ENCODE measurements around the gene TAC1.

TAC1 gene

DNA sequence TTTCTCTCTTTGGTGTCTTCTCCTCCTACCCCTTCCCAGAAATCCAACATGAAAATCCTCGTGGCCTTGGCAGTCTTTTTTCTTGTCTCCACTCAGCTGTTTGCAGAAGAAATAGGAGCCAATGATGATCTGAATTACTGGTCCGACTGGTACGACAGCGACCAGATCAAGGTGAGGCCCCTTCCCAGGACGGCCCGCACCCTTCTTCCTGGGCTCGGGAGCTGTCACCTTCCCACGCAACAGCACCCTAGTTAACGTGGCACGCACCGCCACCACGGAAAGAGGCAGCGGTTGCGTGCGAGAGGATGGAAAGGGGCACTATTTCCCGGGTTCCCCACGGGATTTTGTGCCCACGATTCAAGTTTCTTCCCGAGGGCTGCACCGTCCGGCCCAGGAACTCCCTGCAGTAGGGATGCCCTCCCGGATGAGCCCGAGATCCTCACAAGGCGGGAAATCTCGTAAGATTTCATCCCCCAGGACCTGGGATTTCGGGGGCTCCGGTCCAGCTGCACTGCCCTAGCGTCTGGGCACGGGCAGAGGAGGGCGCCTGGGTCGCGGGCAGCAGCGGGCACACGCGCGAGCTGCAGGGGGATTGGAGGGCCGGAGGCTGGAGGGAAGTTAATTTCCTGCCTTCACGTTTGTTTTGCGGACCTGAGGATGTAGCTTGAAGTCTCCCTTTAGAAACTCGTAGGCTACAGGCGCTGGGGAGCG lies 834 bp downstream of the TAC1 start:
- TF ChIP-seq, protein P1, sequence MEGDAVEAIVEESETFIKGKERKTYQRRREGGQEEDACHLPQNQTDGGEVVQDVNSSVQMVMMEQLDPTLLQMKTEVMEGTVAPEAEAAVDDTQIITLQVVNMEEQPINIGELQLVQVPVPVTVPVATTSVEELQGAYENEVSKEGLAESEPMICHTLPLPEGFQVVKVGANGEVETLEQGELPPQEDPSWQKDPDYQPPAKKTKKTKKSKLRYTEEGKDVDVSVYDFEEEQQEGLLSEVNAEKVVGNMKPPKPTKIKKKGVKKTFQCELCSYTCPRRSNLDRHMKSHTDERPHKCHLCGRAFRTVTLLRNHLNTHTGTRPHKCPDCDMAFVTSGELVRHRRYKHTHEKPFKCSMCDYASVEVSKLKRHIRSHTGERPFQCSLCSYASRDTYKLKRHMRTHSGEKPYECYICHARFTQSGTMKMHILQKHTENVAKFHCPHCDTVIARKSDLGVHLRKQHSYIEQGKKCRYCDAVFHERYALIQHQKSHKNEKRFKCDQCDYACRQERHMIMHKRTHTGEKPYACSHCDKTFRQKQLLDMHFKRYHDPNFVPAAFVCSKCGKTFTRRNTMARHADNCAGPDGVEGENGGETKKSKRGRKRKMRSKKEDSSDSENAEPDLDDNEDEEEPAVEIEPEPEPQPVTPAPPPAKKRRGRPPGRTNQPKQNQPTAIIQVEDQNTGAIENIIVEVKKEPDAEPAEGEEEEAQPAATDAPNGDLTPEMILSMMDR (IDR thresholded peaks at IDR 0.05; ENCODE audit: low read depth, low read length) = no peak
- no peak overlapping the region for H3K4me3 ChIP-seq (replicated peaks in 1 of 2; ENCODE audit: low read depth in 2 of 2, low read length in 2 of 2)
- no peak for DNase-seq (ENCODE audit: low read depth in 2 of 2)

DNA sequence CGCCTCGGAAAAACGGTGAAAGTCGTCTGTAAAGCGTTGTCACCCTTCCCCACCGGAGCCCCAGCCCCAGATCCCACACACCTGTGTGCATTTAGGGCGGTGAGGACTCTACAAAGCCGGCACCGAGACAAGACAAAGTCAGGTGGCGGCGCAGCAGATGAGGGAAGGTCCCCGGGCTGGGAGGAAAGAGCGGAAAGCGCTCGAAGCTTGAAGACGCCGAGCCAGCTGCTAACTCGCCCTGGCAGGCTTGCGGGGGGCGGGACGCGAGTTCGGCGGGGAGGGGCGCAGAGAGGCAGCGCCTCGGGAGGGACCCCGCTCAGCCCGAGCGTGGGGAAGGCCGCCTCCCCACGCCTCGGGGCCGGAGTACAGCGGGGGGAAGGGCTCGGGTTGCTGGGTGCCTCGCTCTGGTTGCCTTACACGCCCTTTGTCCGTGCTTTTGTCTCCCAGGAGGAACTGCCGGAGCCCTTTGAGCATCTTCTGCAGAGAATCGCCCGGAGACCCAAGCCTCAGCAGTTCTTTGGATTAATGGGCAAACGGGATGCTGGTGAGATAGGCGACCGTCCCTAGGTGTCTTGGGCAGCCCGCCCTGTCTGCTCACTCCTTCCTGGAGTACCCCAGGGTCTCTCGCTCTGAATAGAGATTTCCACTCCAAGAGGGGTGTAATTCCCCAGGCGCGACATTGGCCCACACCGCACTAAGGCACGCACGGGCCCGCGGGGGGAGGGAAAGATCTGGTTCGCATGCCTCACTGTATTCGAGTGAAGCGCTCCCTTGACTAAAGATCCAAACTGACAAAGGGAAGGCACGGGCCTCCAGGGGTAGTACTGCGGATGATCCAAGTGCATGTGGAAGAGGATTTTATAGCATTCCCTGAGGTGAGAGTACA lies 1.6 kb downstream of the TAC1 start:
- TF ChIP-seq, protein P1 (IDR thresholded peaks at IDR 0.05; ENCODE audit: low read depth, low read length) = no peak
- DNase-seq (ENCODE audit: low read depth in 2 of 2) = no peak
- no peak overlapping the region for H3K4me3 ChIP-seq (replicated peaks in 1 of 2; ENCODE audit: low read depth in 2 of 2, low read length in 2 of 2)

DNA sequence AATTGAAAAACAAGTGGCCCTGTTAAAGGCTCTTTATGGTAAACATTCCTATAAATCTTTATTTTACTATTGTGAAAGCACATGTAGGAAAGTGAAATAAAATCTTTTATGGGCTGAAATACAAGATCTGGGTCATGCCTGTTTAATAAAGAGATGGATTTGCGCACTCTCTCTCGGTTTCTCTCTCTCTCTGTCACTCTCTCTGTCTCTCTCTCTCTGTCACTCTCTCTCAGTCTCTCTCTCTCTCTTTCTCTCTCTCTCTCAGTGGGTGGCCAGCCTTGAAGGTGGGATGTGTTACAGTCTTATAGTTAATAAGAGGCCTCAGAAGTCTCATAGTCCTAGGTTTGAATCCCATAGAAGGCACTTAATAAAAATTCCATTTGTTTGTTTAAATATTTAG lies 2.4 kb downstream of the TAC1 start:
- H3K4me3 ChIP-seq (replicated peaks in 1 of 2; ENCODE audit: low read depth in 2 of 2, low read length in 2 of 2) = no peak overlapping the region
- no peak for DNase-seq (ENCODE audit: low read depth in 2 of 2)
- TF ChIP-seq, protein P1 (IDR thresholded peaks at IDR 0.05; ENCODE audit: low read depth, low read length) = no peak

DNA sequence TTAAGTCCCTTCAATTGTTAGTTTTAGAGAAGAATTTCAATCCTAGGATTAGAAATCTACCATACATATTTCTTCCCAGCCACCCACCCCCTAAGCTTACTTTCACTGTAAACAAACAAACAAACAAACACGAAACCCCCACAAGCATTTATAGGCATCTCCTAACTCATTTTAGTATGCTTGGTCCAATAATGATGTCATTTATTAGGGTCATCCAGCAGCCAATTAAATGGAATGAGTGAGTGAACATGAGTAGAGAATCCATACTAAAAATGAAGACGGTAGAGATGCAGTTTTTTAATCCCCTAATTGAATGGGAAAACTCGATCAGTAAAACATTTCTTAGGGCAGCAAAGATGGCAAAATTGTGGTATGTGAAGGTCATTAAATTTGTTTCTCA lies 3.2 kb downstream of the TAC1 start:
- TF ChIP-seq, protein P1 (IDR thresholded peaks at IDR 0.05; ENCODE audit: low read depth, low read length) = no peak
- DNase-seq (ENCODE audit: low read depth in 2 of 2) = no peak
- H3K4me3 ChIP-seq (replicated peaks in 1 of 2; ENCODE audit: low read depth in 2 of 2, low read length in 2 of 2) = no peak overlapping the region

DNA sequence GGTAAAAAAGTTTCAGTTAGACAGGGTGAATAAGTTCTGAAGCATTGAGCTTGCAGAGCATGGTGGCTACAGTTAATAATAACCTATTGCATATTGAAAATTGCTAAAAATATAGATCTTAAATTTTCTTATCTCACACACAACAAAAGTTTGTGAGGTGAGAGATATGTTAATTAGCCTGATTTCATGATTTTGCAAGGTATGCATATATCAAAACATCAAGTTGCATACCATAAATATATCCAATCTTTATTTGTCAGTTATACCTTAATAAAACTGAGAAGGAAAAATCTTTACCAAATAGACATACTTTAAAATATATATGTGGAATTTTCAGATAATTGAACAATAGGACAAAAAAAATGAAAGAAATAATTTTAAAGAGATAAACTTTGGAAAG lies 16.6 kb downstream of the TAC1 start:
- no peak overlapping the region for H3K4me3 ChIP-seq (replicated peaks in 1 of 2; ENCODE audit: low read depth in 2 of 2, low read length in 2 of 2)
- DNase-seq (ENCODE audit: low read depth in 2 of 2) = no peak
- TF ChIP-seq, protein P1 (IDR thresholded peaks at IDR 0.05; ENCODE audit: low read depth, low read length) = no peak

DNA sequence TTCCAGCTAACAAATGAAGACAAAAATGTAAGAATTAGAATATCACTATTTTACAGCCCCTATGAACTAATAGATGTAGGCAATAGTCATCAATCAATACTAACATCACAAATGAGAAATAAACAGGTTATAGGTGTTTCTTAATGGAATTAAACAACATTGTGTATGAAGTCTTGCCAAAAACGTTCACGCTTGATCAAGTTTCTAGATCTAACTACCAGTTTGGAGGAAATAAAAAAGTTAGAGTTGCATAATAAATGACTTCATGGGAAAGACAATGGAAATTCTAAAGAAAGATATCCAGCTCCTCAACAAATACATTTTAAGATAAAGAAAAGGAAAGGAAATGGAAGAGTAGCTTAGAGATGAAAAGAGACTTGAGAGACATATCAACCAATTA lies 19.7 kb downstream of the TAC1 start:
- no peak for DNase-seq (ENCODE audit: low read depth in 2 of 2)
- H3K4me3 ChIP-seq (replicated peaks in 1 of 2; ENCODE audit: low read depth in 2 of 2, low read length in 2 of 2) = no peak overlapping the region
- TF ChIP-seq, protein P1 (IDR thresholded peaks at IDR 0.05; ENCODE audit: low read depth, low read length) = no peak
